Loucy (cell line): Measurements from ENCODE around the gene C3orf49.

Experiments
- CTCF ChIP-seq: fragments of 200-600 bp; sonication (generic); conservative IDR thresholded peaks from 2 replicates; pipeline ENCODE4 v1.5.1; 2014; ENCODE audit warnings: mild to moderate bottlenecking, antibody characterized with exemption, low read length
- EZH2phosphoT487 ChIP-seq: fragments of 200-600 bp; IDR thresholded peaks from 2 replicates; pipeline ENCODE4 v1.6.1; 2018; ENCODE audit warnings: antibody characterized with exemption, mild to moderate bottlenecking, moderate library complexity, borderline replicate concordance

- no peak for TF ChIP-seq CTCF
- TF ChIP-seq EZH2phosphoT487: no peak
Observed at GRCh38 chr3:63869940-63870614, 51.0 kb downstream of the C3orf49 start.
